Ascending aorta (tissue), 2 donors: ENCODE measurements around the gene RNF213. TPM values are rescaled to one million over a fixed set of nuclear protein-coding genes. Genes with fewer than 3 reads are reported as not detected.

Experiments
- DNase-seq, 2 donors: peaks; one replicate each; pipeline ENCODE4 v3.0.0-alpha.2; 2019; ENCODE audit warnings: low spot score in 2 of 2
- H3K27ac ChIP-seq, 2 donors: fragments of 200-600 bp; sonication (generic); one replicate each; pipeline ENCODE4 v1.5.1; 2016 to 2017; ENCODE audit warnings: mild to moderate bottlenecking in 1 of 2
- H3K27me3 ChIP-seq: fragments of 200-600 bp; sonication (generic); one replicate; pipeline ENCODE4 v1.5.1; 2017
- H3K36me3 ChIP-seq, 2 donors: fragments of 200-600 bp; sonication (generic); one replicate each; pipeline ENCODE4 v1.5.1; 2016
- H3K4me1 ChIP-seq, 2 donors: fragments of 200-600 bp; sonication (generic); one replicate each; pipeline ENCODE4 v1.5.1; 2016 to 2017; ENCODE audit warnings: mild to moderate bottlenecking in 1 of 2
- H3K4me3 ChIP-seq, 2 donors: fragments of 200-600 bp; sonication (generic); one replicate each; pipeline ENCODE4 v1.5.1; 2016 to 2017; ENCODE audit warnings: mild to moderate bottlenecking in 1 of 2
- H3K9me3 ChIP-seq, 2 donors: fragments of 200-600 bp; sonication (generic); one replicate each; pipeline ENCODE4 v1.5.1; 2016
- intact Hi-C: fragments of 100-400 bp; cut with DNase I; formaldehyde crosslinking; loops from one replicate; pipeline ENCODE4 v1.15.1; 2023
- total RNA-seq: library from RNA; depleted of rRNA; stranded (reverse); fragments of >200 nt; gene quantifications from one replicate; pipeline ENCODE4 v1.1.0, GENCODE V29; 2016
- TF ChIP-seq, protein P1 (sequence below), 3 experiments: fragments of 200-600 bp in 2 of 3; fragments of 450-650 bp in 1 of 3; sonication (generic) in 2 of 3; IDR thresholded peaks; one replicate each; pipeline ENCODE4 v1.5.1; 2016 to 2019; ENCODE audit warnings: antibody characterized with exemption in 3 of 3, mild to moderate bottlenecking in 1 of 3, moderate library complexity in 1 of 3

The RNF213 gene
- total RNA-seq, 1 donor from 2014 or later = 155 TPM

DNA sequence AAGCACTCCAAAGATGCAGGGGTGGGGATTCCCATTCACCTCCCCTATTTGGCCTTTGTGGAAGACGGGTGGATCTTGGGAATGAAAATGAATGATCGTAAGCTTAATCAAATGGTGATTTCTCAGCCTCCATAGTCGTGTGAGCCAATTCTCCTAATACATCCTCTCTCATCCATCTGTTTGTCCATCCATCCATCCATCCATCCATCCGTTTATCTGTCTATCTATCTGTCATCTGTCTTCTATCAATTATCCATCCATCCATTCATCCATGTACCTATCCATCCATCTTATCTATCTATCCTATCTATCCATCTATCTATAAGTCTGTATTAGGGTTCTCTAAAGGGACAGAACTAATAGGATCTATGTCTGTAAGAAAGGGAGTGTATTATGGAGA is 7.8 kb downstream of the RNF213 start:
- Histone ChIP-seq H3K27me3 (no peaks in the 10 kb centered on the region), H3K9me3 (no peaks in the 10 kb centered on the region), H3K4me3 (no peak overlapping the region), H3K4me1 (peaks cover 0 to 3% of the 10 kb centered on the region in 2 donors), H3K27ac (no peak overlapping the region), H3K36me3 (peaks cover 12 to 32% of the 10 kb centered on the region in 2 donors)
- intact Hi-C loops = no loop called here
- DNase-seq = no peak
- TF ChIP-seq, protein P1, sequence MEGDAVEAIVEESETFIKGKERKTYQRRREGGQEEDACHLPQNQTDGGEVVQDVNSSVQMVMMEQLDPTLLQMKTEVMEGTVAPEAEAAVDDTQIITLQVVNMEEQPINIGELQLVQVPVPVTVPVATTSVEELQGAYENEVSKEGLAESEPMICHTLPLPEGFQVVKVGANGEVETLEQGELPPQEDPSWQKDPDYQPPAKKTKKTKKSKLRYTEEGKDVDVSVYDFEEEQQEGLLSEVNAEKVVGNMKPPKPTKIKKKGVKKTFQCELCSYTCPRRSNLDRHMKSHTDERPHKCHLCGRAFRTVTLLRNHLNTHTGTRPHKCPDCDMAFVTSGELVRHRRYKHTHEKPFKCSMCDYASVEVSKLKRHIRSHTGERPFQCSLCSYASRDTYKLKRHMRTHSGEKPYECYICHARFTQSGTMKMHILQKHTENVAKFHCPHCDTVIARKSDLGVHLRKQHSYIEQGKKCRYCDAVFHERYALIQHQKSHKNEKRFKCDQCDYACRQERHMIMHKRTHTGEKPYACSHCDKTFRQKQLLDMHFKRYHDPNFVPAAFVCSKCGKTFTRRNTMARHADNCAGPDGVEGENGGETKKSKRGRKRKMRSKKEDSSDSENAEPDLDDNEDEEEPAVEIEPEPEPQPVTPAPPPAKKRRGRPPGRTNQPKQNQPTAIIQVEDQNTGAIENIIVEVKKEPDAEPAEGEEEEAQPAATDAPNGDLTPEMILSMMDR (IDR thresholded peaks at IDR 0.05) = no peak

DNA sequence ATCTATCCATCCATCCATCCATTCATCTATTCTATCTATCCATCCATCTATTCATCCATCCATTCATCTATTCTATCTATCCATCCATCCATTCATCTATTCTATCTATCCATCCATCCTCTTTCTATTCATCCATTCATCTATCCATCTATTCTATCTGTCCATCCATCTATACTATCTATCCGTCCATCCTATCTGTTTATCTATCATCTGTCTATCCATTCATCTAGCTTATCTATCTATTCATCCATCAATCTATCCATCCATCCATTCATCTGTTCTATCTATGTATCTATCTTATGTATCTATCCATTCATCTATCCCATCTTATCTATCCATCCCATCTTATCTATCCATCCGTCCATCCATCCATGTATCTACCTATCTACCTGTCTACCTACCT is 8.8 kb downstream of the RNF213 start:
- intact Hi-C loops = no loop called here
- H3K4me1 ChIP-seq = no peaks in the 10 kb centered on the region
- H3K27me3 ChIP-seq = no peaks in the 10 kb centered on the region
- DNase-seq = no peak
- H3K4me3 ChIP-seq = no peak overlapping the region
- H3K27ac ChIP-seq = no peak overlapping the region
- H3K36me3 ChIP-seq = peaks cover 17 to 40% of the 10 kb centered on the region in 2 donors
- no peaks in the 10 kb centered on the region for H3K9me3 ChIP-seq
- TF ChIP-seq, protein P1 (IDR thresholded peaks at IDR 0.05) = no peak

DNA sequence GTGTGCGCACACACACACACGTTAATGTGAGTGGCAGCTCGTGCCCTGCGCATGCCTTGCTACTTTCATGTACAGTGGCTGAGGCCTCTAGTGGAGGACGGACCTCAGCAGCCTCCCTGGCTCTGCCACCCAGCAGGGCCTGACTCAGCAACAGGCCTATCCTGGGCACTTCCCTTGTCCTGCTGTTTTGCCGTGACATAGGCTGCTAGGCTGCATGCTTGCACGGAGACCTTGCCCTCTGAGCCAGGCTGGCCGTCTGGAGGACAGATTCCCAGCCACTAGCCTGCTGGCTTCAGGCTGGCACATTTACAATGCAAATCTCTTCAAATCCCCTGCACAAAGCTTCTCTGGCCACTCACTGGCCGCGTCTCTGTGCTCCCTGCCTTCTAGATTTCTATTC is 9.5 kb downstream of the RNF213 start:
- no peak overlapping the region for H3K27ac ChIP-seq
- intact Hi-C loops = no loop called here
- TF ChIP-seq, protein P1 (IDR thresholded peaks at IDR 0.05) = no peak
- H3K9me3 ChIP-seq = no peaks in the 10 kb centered on the region
- H3K4me1 ChIP-seq = no peaks in the 10 kb centered on the region
- no peak overlapping the region for H3K4me3 ChIP-seq
- peaks cover 14 to 40% of the 10 kb centered on the region in 2 donors for H3K36me3 ChIP-seq
- H3K27me3 ChIP-seq = no peaks in the 10 kb centered on the region
- DNase-seq = no peak

DNA sequence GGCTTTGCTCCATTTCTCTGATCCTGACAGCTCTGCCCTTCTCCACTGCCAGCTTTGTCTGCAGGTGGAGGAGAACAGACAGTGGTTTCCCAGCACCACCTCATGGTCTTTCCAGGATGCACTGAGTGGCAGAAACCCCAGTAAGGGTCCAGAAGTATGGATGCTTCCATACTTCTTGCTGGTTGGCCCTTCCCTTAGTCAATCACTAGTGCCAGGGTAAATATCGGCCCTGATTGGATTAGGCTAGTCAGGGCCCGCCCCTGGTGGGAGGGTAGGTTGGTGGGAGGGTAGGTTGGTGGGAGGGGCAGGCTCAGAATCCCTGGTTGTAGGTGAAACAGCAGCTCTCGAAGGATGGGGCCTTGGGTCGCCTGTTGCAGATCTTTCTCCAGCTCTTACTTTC is 10.2 kb downstream of the RNF213 start:
- H3K27ac ChIP-seq = no peak overlapping the region
- intact Hi-C loops = no loop called here
- H3K27me3 ChIP-seq = no peaks in the 10 kb centered on the region
- peaks cover 10 to 34% of the 10 kb centered on the region in 2 donors for H3K36me3 ChIP-seq
- DNase-seq = no peak
- TF ChIP-seq, protein P1 (IDR thresholded peaks at IDR 0.05) = no peak
- no peaks in the 10 kb centered on the region for H3K4me1 ChIP-seq
- H3K9me3 ChIP-seq = no peaks in the 10 kb centered on the region
- H3K4me3 ChIP-seq = no peak overlapping the region

DNA sequence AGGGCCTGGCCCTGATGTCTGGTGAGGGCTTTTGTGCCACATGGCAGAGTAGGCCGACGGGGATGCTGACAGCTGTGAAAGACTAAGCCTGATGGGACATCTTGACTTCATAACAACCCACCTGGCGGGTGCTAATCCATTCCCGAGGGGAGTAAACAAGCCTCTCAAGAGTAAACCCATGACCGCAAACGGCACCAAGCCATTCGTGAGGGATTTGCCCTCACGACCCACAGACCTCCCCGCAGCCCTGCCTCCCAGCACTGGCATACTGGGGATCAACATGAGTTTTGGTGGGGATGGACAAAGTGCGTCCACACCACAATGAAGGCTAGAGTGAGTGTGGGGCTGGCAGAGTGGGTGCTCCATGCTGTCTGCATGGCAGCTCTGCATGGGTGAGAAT is 11.7 kb downstream of the RNF213 start:
- Histone ChIP-seq H3K4me1 (no peaks in the 10 kb centered on the region), H3K36me3 (peaks cover 15 to 33% of the 10 kb centered on the region in 2 donors), H3K4me3 (no peak overlapping the region), H3K9me3 (no peaks in the 10 kb centered on the region), H3K27me3 (no peaks in the 10 kb centered on the region), H3K27ac (no peak overlapping the region)
- intact Hi-C loops = no loop called here
- TF ChIP-seq, protein P1 (IDR thresholded peaks at IDR 0.05) = no peak
- no peak for DNase-seq

DNA sequence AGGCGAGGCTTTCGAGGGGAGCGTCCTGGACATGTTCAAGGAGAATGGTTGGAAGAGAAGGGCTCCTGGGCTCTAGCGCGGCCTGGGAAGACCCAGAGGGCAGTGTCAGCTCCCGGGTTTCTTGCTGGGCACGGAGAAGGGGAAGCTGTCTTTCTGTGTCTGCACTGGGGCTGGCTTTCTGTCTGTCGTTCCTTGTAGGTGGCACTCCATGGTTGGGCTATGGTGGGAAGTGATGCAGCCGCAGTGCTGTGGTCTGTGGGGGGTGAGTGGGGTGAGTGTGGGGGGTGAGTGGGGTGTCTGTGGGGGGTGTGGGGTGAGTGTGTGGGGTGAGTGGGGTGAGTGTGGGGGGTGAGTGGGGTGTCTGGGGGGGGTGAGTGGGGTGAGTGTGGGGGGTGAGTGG is 13.7 kb downstream of the RNF213 start:
- no peak for DNase-seq
- Histone ChIP-seq H3K9me3 (no peaks in the 10 kb centered on the region), H3K27me3 (no peaks in the 10 kb centered on the region), H3K27ac (no peak overlapping the region), H3K36me3 (peaks cover 15 to 21% of the 10 kb centered on the region in 2 donors), H3K4me1 (peaks cover 3 to 16% of the 10 kb centered on the region in 2 donors), H3K4me3 (no peak overlapping the region)
- TF ChIP-seq, protein P1 (IDR thresholded peaks at IDR 0.05) = no peak
- intact Hi-C loops = no loop called here
